Measurements from ENCODE around the gene FBXO15. TPM values are rescaled to one million over a fixed set of nuclear protein-coding genes. Genes with fewer than 3 reads are reported as not detected.

The FBXO15 gene, protein sequence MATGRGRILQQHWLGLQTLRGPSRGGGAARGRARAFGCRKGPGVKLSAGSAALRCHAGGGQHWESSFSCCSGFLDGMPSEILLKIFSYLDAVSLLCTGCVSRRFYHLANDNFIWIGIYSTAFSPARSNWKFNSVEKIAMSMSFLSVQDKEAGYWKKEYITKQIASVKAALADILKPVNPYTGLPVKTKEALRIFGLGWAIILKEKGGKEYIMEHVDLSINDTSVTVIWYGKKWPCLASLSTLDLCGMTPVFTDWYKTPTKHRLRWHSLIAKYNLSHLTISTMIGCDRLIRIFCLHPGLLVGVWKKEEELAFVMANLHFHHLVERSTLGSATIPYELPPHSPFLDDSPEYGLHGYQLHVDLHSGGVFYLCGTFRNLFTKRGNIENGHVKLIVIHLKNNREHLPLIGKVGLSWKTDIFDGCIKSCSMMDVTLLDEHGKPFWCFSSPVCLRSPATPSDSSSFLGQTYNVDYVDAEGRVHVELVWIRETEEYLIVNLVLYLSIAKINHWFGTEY
- 6.7 TPM for polyA plus RNA-seq (2013, experiment 1 of 4)
- polyA plus RNA-seq (2013, experiment 2 of 4), result 6.3 TPM
- 6.1 TPM for polyA plus RNA-seq (2013, experiment 3 of 4)
- polyA plus RNA-seq (2013, experiment 4 of 4), result 6.3 TPM

DNA sequence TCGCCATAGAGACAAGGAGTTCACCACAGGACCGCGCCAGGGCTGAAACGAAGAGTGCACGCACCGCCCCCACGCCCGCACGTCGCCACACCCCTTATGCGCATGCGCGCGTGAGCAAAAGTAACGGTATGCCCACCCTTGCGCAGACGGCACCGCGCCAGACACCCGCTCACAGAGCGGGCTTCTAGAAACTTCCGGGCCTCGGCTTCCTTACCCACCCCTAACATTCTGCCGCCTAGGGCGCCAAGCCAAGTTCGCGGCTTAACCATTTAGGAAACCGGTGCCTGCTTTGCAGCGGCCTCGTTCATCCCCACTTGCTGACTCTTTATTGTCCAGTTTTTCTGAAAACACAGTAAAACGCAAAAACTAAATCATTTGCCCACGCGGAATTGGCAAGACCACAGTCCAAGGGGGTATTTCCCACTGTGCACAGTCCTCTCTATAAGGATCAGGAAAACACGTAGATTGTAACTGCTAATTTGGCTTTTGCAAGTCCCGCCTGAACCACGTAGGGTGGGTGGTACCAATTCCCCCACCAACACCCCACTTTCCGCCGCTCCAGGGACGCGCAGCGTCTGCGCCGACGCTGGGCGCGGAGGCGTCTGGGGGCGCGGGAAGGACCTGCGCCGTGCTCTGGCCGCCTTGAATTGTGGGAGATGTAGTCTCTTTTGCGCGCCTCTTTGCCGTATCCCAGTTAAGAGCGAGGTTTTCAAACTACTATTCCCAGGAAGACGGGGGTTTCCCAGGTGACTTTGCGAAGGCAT, at the start of gene FBXO15, which contains the start of gene TIMM21:
TSS of gene FBXO15 (minus strand) at position 56 of the 764 bp plus-strand sequence. CDS start at position 7, 49 bp downstream.
TSS of gene TIMM21 (plus strand) at position 745 of the 764 bp plus-strand sequence. CDS start 286 bp downstream, outside the sequence.
- H3K36me3 ChIP-seq (ENCODE audit: control insufficient read depth, insufficient read depth, low read length), result no peaks in the 10 kb centered on the region
- H3K27me3 ChIP-seq (ENCODE audit: control insufficient read depth, insufficient read depth, low read length, poor library complexity, severe bottlenecking), result no peaks in the 10 kb centered on the region
- H3K9me3 ChIP-seq (ENCODE audit: control insufficient read depth, low read length), result no peaks in the 10 kb centered on the region
- peak within 1 kb of the TSS; percentile 75 for H3K4me3 ChIP-seq (ENCODE audit: insufficient read depth, low read depth, low read length)
- H3K4me1 ChIP-seq (ENCODE audit: control insufficient read depth, insufficient read depth, low read length), result peaks cover 7% of the 10 kb centered on the region
- WGBS, 2 experiments, result 0 to 1% methylated on average over 58 of the region's 58 CpGs
- peak within 1 kb of the TSS; percentile 92 for H3K27ac ChIP-seq (ENCODE audit: insufficient read depth, low read depth, low read length, poor library complexity, severe bottlenecking)

DNA sequence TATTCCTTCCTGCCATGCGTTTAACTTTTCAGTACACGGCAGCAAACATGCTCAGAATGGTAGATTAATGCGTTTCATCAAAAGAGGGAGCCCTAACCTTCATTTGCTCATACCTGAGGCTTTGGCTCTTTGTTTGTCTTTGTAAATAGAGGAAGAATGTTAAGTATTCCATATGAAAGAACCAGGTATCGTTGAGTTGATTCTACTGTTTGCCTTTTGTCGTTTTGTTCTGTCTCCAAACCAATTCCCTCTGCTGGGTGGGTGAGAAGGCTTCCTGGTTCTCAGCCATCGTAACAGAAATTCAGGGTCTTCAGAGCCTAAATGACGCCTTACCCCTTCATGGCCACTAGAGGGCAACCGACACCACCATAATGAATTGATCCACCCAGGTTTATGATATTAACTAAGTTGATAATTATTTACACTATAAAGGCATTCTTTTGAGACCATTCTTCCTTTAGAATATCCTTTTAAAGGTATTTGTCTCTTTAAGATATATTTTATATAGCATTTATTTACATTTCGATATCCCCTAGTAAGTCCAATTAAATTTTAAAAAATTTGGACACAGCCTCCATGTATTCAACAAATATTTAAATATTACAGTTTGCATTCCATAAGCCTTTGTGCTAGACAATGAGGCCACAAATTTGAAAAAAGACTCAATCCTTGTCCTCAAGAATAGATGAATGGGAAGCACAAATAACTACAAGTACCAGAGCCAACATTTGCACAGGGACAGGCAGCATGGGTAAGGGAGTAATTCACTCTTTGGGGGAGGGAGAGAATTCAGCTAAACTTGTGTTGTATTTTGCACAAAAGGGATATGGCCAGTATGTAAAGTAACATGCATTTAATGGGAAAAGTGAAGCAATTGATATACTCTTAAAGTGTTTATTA, 48.8 kb upstream of the FBXO15 start:
- 26% methylated on average over 7 to 9 of the region's 9 CpGs for WGBS, 2 experiments
- Histone ChIP-seq H3K36me3 (ENCODE audit: control insufficient read depth, insufficient read depth, low read length) (no peaks in the 10 kb centered on the region), H3K4me3 (ENCODE audit: insufficient read depth, low read depth, low read length) (no peak overlapping the region), H3K27me3 (ENCODE audit: control insufficient read depth, insufficient read depth, low read length, poor library complexity, severe bottlenecking) (no peaks in the 10 kb centered on the region), H3K27ac (ENCODE audit: insufficient read depth, low read depth, low read length, poor library complexity, severe bottlenecking) (no peak overlapping the region), H3K4me1 (ENCODE audit: control insufficient read depth, insufficient read depth, low read length) (peaks cover 3% of the 10 kb centered on the region), H3K9me3 (ENCODE audit: control insufficient read depth, low read length) (no peaks in the 10 kb centered on the region)

DNA sequence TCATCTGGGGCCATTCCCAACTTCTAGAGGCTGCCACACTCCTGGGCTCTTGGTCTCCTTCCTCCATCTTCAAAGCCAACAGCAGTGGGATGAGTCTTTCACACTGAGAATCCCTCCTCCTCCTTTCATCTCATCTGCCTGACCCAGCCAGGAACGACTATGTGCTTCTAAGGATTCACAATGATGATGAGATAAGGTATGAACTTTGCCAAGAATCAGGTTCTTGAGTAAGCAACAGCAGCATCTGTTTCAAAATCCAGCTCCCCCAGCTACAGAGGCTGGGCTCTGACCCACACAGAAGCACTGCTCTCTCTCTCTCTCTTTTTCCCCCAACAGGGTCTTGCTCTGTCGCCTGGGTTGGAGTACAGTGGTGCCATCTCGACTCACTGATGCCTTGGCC, 47.1 kb upstream of the FBXO15 start:
- 57 to 60% methylated on average over 3 of the region's 3 CpGs for WGBS, 2 experiments
- Histone ChIP-seq H3K4me1 (ENCODE audit: control insufficient read depth, insufficient read depth, low read length) (peaks cover 3% of the 10 kb centered on the region), H3K4me3 (ENCODE audit: insufficient read depth, low read depth, low read length) (no peak overlapping the region), H3K9me3 (ENCODE audit: control insufficient read depth, low read length) (no peaks in the 10 kb centered on the region), H3K27me3 (ENCODE audit: control insufficient read depth, insufficient read depth, low read length, poor library complexity, severe bottlenecking) (no peaks in the 10 kb centered on the region), H3K27ac (ENCODE audit: insufficient read depth, low read depth, low read length, poor library complexity, severe bottlenecking) (no peak overlapping the region), H3K36me3 (ENCODE audit: control insufficient read depth, insufficient read depth, low read length) (no peaks in the 10 kb centered on the region)

DNA sequence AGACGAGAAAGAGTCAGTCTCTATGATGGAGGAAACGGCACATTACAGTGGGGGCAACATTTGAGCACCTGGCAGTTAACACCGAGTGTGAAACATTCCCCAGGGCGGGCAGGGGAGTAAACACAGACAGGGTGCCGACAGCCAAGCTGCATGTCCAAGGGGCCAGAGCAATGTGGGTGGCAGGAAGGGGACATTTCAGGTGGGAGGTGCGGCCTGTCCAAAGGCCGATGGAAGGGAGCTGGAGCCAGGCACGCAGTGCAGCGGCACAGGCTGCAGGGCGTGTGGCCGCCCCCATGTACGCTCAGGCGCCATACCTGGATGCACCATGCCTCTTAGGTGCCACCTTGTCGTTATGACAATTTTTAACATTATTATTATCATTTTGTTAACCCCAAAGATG, 43.9 kb upstream of the FBXO15 start:
- no peaks in the 10 kb centered on the region for H3K27me3 ChIP-seq (ENCODE audit: control insufficient read depth, insufficient read depth, low read length, poor library complexity, severe bottlenecking)
- no peaks in the 10 kb centered on the region for H3K9me3 ChIP-seq (ENCODE audit: control insufficient read depth, low read length)
- H3K4me3 ChIP-seq (ENCODE audit: insufficient read depth, low read depth, low read length), result no peak overlapping the region
- no peak overlapping the region for H3K27ac ChIP-seq (ENCODE audit: insufficient read depth, low read depth, low read length, poor library complexity, severe bottlenecking)
- H3K4me1 ChIP-seq (ENCODE audit: control insufficient read depth, insufficient read depth, low read length), result peaks cover 4% of the 10 kb centered on the region
- 86 to 87% methylated on average over 14 of the region's 14 CpGs for WGBS, 2 experiments
- H3K36me3 ChIP-seq (ENCODE audit: control insufficient read depth, insufficient read depth, low read length), result no peaks in the 10 kb centered on the region

DNA sequence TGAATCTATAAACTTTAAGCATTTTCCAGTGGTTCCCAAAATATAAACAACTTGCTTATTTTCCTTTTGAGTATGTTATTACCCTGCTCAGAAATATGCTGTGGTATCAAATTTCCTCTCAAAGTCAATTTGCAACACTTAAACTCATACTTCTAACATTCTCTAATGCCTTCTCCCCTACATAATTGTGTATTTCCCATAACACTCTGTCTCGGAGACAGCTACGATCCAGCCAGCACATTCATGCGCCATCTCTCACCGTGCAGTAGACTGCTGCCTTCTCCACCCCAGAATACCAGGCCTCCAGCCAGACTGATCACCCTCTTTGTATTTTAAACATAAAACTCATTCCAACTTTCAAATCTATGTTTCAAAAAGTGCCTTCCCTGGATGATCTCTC, 42.5 kb upstream of the FBXO15 start:
- 68 to 70% methylated on average over 4 of the region's 4 CpGs for WGBS, 2 experiments
- Histone ChIP-seq H3K9me3 (ENCODE audit: control insufficient read depth, low read length) (no peaks in the 10 kb centered on the region), H3K4me3 (ENCODE audit: insufficient read depth, low read depth, low read length) (no peak overlapping the region), H3K4me1 (ENCODE audit: control insufficient read depth, insufficient read depth, low read length) (peaks cover 3% of the 10 kb centered on the region), H3K27ac (ENCODE audit: insufficient read depth, low read depth, low read length, poor library complexity, severe bottlenecking) (no peak overlapping the region), H3K27me3 (ENCODE audit: control insufficient read depth, insufficient read depth, low read length, poor library complexity, severe bottlenecking) (no peaks in the 10 kb centered on the region), H3K36me3 (ENCODE audit: control insufficient read depth, insufficient read depth, low read length) (no peaks in the 10 kb centered on the region)

DNA sequence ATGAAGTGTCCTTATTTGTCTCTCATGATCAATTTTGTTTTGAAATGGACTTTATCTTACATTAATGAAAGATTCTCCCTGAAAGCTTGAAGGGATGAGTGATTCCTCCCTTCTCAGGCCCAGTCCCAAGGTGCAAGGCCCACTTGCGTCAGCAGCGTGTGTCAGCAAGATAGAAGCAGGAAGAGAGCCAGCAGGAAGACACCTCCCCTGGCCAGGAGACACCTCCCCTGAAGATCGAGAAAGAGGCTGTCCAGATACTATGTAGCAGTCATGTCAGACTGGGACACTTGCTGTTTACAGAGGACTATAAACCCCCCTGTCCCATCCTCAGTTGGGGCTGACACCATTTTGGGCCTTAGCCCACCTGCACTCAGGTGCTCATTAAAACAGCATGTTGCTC, 39.0 kb upstream of the FBXO15 start:
- whole genome bisulfite sequencing, 2 experiments, result 95 to 96% methylated on average over 3 of the region's 3 CpGs
- H3K4me3 ChIP-seq (ENCODE audit: insufficient read depth, low read depth, low read length), result no peak overlapping the region
- no peaks in the 10 kb centered on the region for H3K9me3 ChIP-seq (ENCODE audit: control insufficient read depth, low read length)
- H3K4me1 ChIP-seq (ENCODE audit: control insufficient read depth, insufficient read depth, low read length), result peaks cover 3% of the 10 kb centered on the region
- H3K27me3 ChIP-seq (ENCODE audit: control insufficient read depth, insufficient read depth, low read length, poor library complexity, severe bottlenecking), result no peaks in the 10 kb centered on the region
- no peak overlapping the region for H3K27ac ChIP-seq (ENCODE audit: insufficient read depth, low read depth, low read length, poor library complexity, severe bottlenecking)
- no peaks in the 10 kb centered on the region for H3K36me3 ChIP-seq (ENCODE audit: control insufficient read depth, insufficient read depth, low read length)

DNA sequence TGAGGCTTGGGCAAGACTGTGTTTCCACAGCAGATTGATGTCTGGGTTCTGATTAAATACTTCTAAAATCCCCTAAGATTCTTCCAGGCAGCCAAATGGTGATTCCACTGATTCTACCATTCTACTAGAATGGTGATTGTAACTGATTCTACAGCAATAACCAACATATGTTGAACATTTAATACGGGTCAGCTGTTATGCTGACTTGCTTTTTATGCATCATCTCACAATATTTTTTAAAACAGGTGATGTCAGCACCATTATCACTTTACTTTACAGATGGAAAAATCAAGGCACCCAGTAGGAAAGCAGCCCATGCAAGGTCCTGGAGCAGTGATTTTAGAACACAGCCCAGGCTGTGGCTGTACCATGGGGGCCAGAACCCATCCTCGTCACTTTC, 38.2 kb upstream of the FBXO15 start:
- Histone ChIP-seq H3K4me1 (ENCODE audit: control insufficient read depth, insufficient read depth, low read length) (peaks cover 3% of the 10 kb centered on the region), H3K4me3 (ENCODE audit: insufficient read depth, low read depth, low read length) (no peak overlapping the region), H3K27me3 (ENCODE audit: control insufficient read depth, insufficient read depth, low read length, poor library complexity, severe bottlenecking) (no peaks in the 10 kb centered on the region), H3K27ac (ENCODE audit: insufficient read depth, low read depth, low read length, poor library complexity, severe bottlenecking) (no peak overlapping the region), H3K36me3 (ENCODE audit: control insufficient read depth, insufficient read depth, low read length) (no peaks in the 10 kb centered on the region), H3K9me3 (ENCODE audit: control insufficient read depth, low read length) (no peaks in the 10 kb centered on the region)
- 90% methylated on average over 2 of the region's 2 CpGs for WGBS, 2 experiments

DNA sequence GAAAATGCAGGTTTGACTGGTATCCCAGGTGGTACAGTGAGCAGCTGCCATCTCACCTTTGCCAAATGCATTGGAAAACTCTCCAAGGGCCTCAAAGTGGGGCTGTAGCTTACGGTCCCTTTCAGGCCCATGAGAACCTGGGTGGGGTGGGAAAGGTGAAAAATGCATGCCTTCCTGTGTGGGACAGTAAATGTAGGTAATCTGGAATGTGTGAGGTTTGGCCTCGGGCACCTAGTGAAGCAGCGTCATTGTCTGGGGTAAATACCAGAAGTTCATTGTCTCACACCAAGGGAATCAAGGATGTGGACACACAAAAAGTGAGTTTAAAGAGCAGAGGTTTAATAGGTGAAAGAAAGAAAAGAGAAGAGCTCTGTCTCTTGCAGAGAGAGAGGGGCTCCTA, 37.2 kb upstream of the FBXO15 start:
- H3K9me3 ChIP-seq (ENCODE audit: control insufficient read depth, low read length), result no peaks in the 10 kb centered on the region
- peaks cover 3% of the 10 kb centered on the region for H3K4me1 ChIP-seq (ENCODE audit: control insufficient read depth, insufficient read depth, low read length)
- H3K36me3 ChIP-seq (ENCODE audit: control insufficient read depth, insufficient read depth, low read length), result no peaks in the 10 kb centered on the region
- 75 to 84% methylated on average over 3 of the region's 3 CpGs for WGBS, 2 experiments
- H3K4me3 ChIP-seq (ENCODE audit: insufficient read depth, low read depth, low read length), result no peak overlapping the region
- no peaks in the 10 kb centered on the region for H3K27me3 ChIP-seq (ENCODE audit: control insufficient read depth, insufficient read depth, low read length, poor library complexity, severe bottlenecking)
- H3K27ac ChIP-seq (ENCODE audit: insufficient read depth, low read depth, low read length, poor library complexity, severe bottlenecking), result no peak overlapping the region

DNA sequence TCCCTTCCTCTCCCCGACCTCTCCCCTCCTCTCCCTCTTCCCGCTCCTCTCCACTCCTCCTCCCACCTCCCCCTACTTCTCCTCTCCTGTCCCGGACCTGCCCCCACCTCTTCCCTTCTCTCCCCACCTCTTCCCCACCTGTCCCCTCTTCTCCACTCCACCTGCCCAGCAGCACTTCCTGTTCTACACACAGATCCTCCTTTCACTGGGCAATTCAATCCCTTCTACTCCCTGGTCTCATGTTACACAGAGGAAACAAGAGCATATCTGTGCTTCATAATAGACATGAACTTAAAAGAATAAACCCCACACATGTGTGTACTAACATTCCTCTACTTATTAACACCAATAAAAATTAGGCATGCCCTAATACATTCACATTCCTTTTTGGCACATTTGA, 35.5 kb upstream of the FBXO15 start:
- Histone ChIP-seq H3K27me3 (ENCODE audit: control insufficient read depth, insufficient read depth, low read length, poor library complexity, severe bottlenecking) (no peaks in the 10 kb centered on the region), H3K4me3 (ENCODE audit: insufficient read depth, low read depth, low read length) (no peak overlapping the region), H3K27ac (ENCODE audit: insufficient read depth, low read depth, low read length, poor library complexity, severe bottlenecking) (no peak overlapping the region), H3K9me3 (ENCODE audit: control insufficient read depth, low read length) (no peaks in the 10 kb centered on the region), H3K4me1 (ENCODE audit: control insufficient read depth, insufficient read depth, low read length) (no peaks in the 10 kb centered on the region), H3K36me3 (ENCODE audit: control insufficient read depth, insufficient read depth, low read length) (no peaks in the 10 kb centered on the region)
- WGBS, 2 experiments, result 82 to 83% methylated on average over 3 of the region's 3 CpGs

Measured in ectodermal cell (in vitro differentiated cells).